GM19239 (cell line): ENCODE results near the gene RPL41.

Experiments used
- DNase-seq: peaks from one replicate; pipeline ENCODE4 v3.0.0; 2011; ENCODE audit warnings: low spot score; ENCODE audit not compliant: insufficient read length
- FAIRE-seq: peaks from 2 replicates; lab custom pipeline; 2011; peaks lifted over from hg19 to GRCh38; lab: Jason Lieb, UNC

Gene RPL41

GRCh38 chr12:56126732-56127239 lies 10.4 kb downstream of the RPL41 start:
- no peak for FAIRE-seq
- no peak for DNase-seq

GRCh38 chr12:56127485-56127887 lies 11.1 kb downstream of the RPL41 start:
- FAIRE-seq (no peak), DNase-seq (no peak)

- FAIRE-seq (peak; percentile 92), DNase-seq (peak; percentile 83)
Observed at GRCh38 chr12:56127888-56128669, 11.6 kb downstream of the RPL41 start, which contains the start of gene ESYT1. Gene ESYT1, plus strand, starts transcription at chr12:56128267. Its CDS starts 53 bp downstream, at chr12:56128320.

- DNase-seq (no peak), FAIRE-seq (no peak)
Observed at GRCh38 chr12:56128670-56129205, 12.3 kb downstream of the RPL41 start.

GRCh38 chr12:56129206-56129941 lies 12.9 kb downstream of the RPL41 start:
- peak; percentile 33 for FAIRE-seq
- DNase-seq = no peak

GRCh38 chr12:56129942-56130495 lies 13.6 kb downstream of the RPL41 start:
- DNase-seq (no peak), FAIRE-seq (no peak)

GRCh38 chr12:56130876-56131275 lies 14.4 kb downstream of the RPL41 start:
- DNase-seq (no peak), FAIRE-seq (no peak)

GRCh38 chr12:56134897-56135296 lies 18.5 kb downstream of the RPL41 start:
- DNase-seq = no peak
- no peak for FAIRE-seq

- FAIRE-seq = no peak
- no peak for DNase-seq
Observed at GRCh38 chr12:56137853-56138571, 21.6 kb downstream of the RPL41 start.

GRCh38 chr12:56141946-56142784 lies 25.7 kb downstream of the RPL41 start:
- FAIRE-seq (no peak), DNase-seq (no peak)

GRCh38 chr12:56143217-56143616 lies 26.8 kb downstream of the RPL41 start:
- DNase-seq = no peak
- no peak for FAIRE-seq

GRCh38 chr12:56143870-56144269 lies 27.4 kb downstream of the RPL41 start:
- FAIRE-seq = no peak
- no peak for DNase-seq

- FAIRE-seq (no peak), DNase-seq (no peak)
Observed at GRCh38 chr12:56145217-56145616, 28.8 kb downstream of the RPL41 start.

- FAIRE-seq (no peak), DNase-seq (no peak)
Observed at GRCh38 chr12:56146492-56147460, 30.3 kb downstream of the RPL41 start.

- FAIRE-seq (peak; percentile 77), DNase-seq (no peak)
Observed at GRCh38 chr12:56150563-56150962, 34.1 kb downstream of the RPL41 start.

- DNase-seq (peak; percentile 49), FAIRE-seq (peak; percentile 56)
Observed at GRCh38 chr12:56151672-56152131, 35.3 kb downstream of the RPL41 start.

GRCh38 chr12:56152132-56152755 lies 35.8 kb downstream of the RPL41 start, which contains the start of gene MYL6B:
Gene MYL6B, plus strand, starts transcription at chr12:56152587. Its CDS starts 1,332 bp downstream, at chr12:56153919.
- DNase-seq (peak; percentile 80), FAIRE-seq (peak; percentile 88)
